ENCODE measurements around the gene FOXO3.
A peak's percentile ranks its signal among the peaks of the same experiment; 100 is the strongest.
"Not testable (repeated sequence)": the region's sequence is repeated elsewhere in the genome, so short reads cannot be mapped to it uniquely, and the experiment has no call there.

Gene FOXO3

DNA sequence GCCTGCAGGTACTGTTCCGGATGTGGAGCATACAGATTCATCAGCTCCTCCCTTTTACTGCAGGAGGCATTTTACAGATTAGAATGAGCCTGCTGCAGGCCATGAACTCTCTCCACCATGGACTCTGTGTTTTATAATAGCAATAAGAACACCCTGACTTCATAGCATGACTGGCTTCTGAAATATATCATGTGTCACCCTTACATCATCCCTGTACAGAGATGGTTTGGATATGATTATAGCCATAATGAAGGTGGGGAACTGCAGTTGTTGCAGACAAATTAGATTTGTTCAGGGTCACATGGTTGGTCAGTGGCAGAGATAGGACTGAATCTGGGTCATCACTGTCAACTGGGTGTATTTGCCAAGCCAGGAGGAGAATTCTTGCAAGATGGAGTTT lies 100.7 kb downstream of the FOXO3 start:
- no peak overlapping the region for H3K4me2 ChIP-seq (ENCODE audit: low read length, poor library complexity, severe bottlenecking)
- H2BK5ac ChIP-seq (ENCODE audit: low read depth, low read length, poor library complexity, severe bottlenecking) = no peak overlapping the region
- no peak overlapping the region for H3K18ac ChIP-seq (ENCODE audit: low read depth in 1 of 2, low read length in 2 of 2)
- H4K91ac ChIP-seq (ENCODE audit: low read length) = no peak overlapping the region
- no peak overlapping the region for H3K9ac ChIP-seq (ENCODE audit: low read length)
- no peak overlapping the region for H2AK5ac ChIP-seq (ENCODE audit: low read length, severe bottlenecking)
- peaks cover 13 to 20% of the 10 kb centered on the region in 2 experiments for H3K36me3 ChIP-seq (ENCODE audit: control insufficient read depth in 1 of 2, insufficient read depth in 2 of 2, low read depth in 1 of 2, low read length in 2 of 2)
- no peak overlapping the region for H3K23ac ChIP-seq (ENCODE audit: low read length in 2 of 2)
- no peak overlapping the region for H2BK12ac ChIP-seq (ENCODE audit: low read length in 2 of 2)
- no peak overlapping the region for H2BK15ac ChIP-seq (ENCODE audit: low read depth, poor library complexity, severe bottlenecking)
- H3K4ac ChIP-seq (ENCODE audit: low read depth in 1 of 2, low read length in 2 of 2) = no peak overlapping the region
- H3K27me3 ChIP-seq (ENCODE audit: control insufficient read depth in 1 of 2, insufficient read depth in 1 of 2, low read length in 2 of 2) = no peaks in the 10 kb centered on the region
- peaks cover 19% of the 10 kb centered on the region for H3K79me1 ChIP-seq (replicated peaks; ENCODE audit: low read length, poor library complexity, severe bottlenecking)
- WGBS = 76% methylated on average over 1 of the region's 1 CpG
- H2AFZ ChIP-seq (ENCODE audit: low read depth, low read length) = no peak overlapping the region
- peak; percentile 28 for DNase-seq
- no peak overlapping the region for H2BK120ac ChIP-seq (ENCODE audit: low read depth, low read length)
- H3K9me3 ChIP-seq (ENCODE audit: control insufficient read depth, low read length) = no peaks in the 10 kb centered on the region
- peaks cover 3% of the 10 kb centered on the region for H3K4me1 ChIP-seq (ENCODE audit: control insufficient read depth, insufficient read depth, low read depth, low read length)
- no peak overlapping the region for H3K4me3 ChIP-seq (ENCODE audit: insufficient read depth in 1 of 2, low read depth in 1 of 2, low read length in 2 of 2)
- H3K27ac ChIP-seq (ENCODE audit: low read length, poor library complexity, severe bottlenecking) = no peak overlapping the region
- no peak overlapping the region for H3K14ac ChIP-seq (ENCODE audit: low read length in 2 of 2)
- H4K8ac ChIP-seq (ENCODE audit: low read length) = no peak overlapping the region

DNA sequence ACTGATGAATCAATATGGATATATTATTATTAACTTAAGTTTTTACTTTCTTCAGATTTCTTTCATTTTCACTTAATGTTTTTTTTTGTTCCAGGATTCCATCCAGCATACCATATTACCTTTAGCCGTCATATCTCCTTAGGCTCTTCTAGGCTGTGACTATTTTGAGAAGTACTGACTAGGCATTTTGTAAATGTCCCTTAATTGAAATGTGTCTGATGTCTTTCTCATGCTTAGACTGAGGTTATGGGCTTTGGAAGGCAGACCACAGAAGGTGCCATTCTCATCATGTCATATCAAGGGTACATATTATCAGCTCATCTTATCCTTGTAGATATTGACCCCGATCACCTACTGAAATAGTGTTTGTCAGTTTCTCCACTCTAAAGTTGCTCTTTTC lies 101.3 kb downstream of the FOXO3 start:
- no peak for DNase-seq

DNA sequence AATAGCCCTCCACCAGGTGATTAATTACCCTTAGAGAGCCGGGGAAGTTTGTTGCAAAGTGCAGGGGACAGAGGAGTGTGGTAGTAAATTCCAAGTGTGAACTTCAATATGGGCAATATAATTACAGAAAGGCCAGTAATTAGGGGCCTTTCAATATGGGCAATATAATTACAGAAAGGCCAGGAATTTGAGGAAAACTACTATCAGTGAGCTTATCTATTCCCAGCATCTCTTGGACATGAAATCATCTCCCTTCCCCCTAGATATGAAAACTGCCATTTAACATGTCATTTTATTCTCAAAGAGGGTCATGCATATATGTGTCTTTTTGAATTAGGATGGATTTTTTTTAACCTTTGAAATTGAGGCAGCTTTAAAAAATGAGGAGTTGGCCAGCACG lies 102.0 kb downstream of the FOXO3 start:
- WGBS = 100% methylated on average over 1 of the region's 2 CpGs
- H3K18ac ChIP-seq (ENCODE audit: low read depth in 1 of 2, low read length in 2 of 2) = no peak overlapping the region
- H3K14ac ChIP-seq (ENCODE audit: low read length in 2 of 2) = no peak overlapping the region
- H3K4ac ChIP-seq (ENCODE audit: low read depth in 1 of 2, low read length in 2 of 2) = no peak overlapping the region
- no peak overlapping the region for H4K8ac ChIP-seq (ENCODE audit: low read length)
- no peak overlapping the region for H2BK5ac ChIP-seq (ENCODE audit: low read depth, low read length, poor library complexity, severe bottlenecking)
- peaks cover 13 to 26% of the 10 kb centered on the region in 2 experiments for H3K36me3 ChIP-seq (ENCODE audit: control insufficient read depth in 1 of 2, insufficient read depth in 2 of 2, low read depth in 1 of 2, low read length in 2 of 2)
- peaks cover 1% of the 10 kb centered on the region for H3K4me1 ChIP-seq (ENCODE audit: control insufficient read depth, insufficient read depth, low read depth, low read length)
- H3K23ac ChIP-seq (ENCODE audit: low read length in 2 of 2) = no peak overlapping the region
- no peak overlapping the region for H4K91ac ChIP-seq (ENCODE audit: low read length)
- no peak overlapping the region for H2AK5ac ChIP-seq (ENCODE audit: low read length, severe bottlenecking)
- H3K4me3 ChIP-seq (ENCODE audit: insufficient read depth in 1 of 2, low read depth in 1 of 2, low read length in 2 of 2) = no peak overlapping the region
- DNase-seq = no peak
- no peak overlapping the region for H2AFZ ChIP-seq (ENCODE audit: low read depth, low read length)
- no peaks in the 10 kb centered on the region for H3K9me3 ChIP-seq (ENCODE audit: control insufficient read depth, low read length)
- H3K79me1 ChIP-seq (replicated peaks; ENCODE audit: low read length, poor library complexity, severe bottlenecking) = peaks cover 24% of the 10 kb centered on the region
- no peak overlapping the region for H3K4me2 ChIP-seq (ENCODE audit: low read length, poor library complexity, severe bottlenecking)
- no peaks in the 10 kb centered on the region for H3K27me3 ChIP-seq (ENCODE audit: control insufficient read depth in 1 of 2, insufficient read depth in 1 of 2, low read length in 2 of 2)
- H3K9ac ChIP-seq (ENCODE audit: low read length) = no peak overlapping the region
- H2BK120ac ChIP-seq (ENCODE audit: low read depth, low read length) = no peak overlapping the region
- H3K27ac ChIP-seq (ENCODE audit: low read length, poor library complexity, severe bottlenecking) = no peak overlapping the region
- no peak overlapping the region for H2BK15ac ChIP-seq (ENCODE audit: low read depth, poor library complexity, severe bottlenecking)
- no peak overlapping the region for H2BK12ac ChIP-seq (ENCODE audit: low read length in 2 of 2)

More for the DNA sequence above, 101.3 kb downstream of the FOXO3 start:
- peaks cover 1% of the 10 kb centered on the region for H3K4me1 ChIP-seq (ENCODE audit: control insufficient read depth, insufficient read depth, low read depth, low read length)
- WGBS = 100% methylated on average over 1 of the region's 2 CpGs
- no peak overlapping the region for H2BK5ac ChIP-seq (ENCODE audit: low read depth, low read length, poor library complexity, severe bottlenecking)
- H2BK120ac ChIP-seq (ENCODE audit: low read depth, low read length) = no peak overlapping the region
- no peak overlapping the region for H2BK15ac ChIP-seq (ENCODE audit: low read depth, poor library complexity, severe bottlenecking)
- no peak overlapping the region for H3K23ac ChIP-seq (ENCODE audit: low read length in 2 of 2)
- no peak overlapping the region for H4K8ac ChIP-seq (ENCODE audit: low read length)
- no peak overlapping the region for H3K4me2 ChIP-seq (ENCODE audit: low read length, poor library complexity, severe bottlenecking)
- H3K27ac ChIP-seq (ENCODE audit: low read length, poor library complexity, severe bottlenecking) = no peak overlapping the region
- no peak overlapping the region for H3K4ac ChIP-seq (ENCODE audit: low read depth in 1 of 2, low read length in 2 of 2)
- no peak overlapping the region for H3K18ac ChIP-seq (ENCODE audit: low read depth in 1 of 2, low read length in 2 of 2)
- H3K4me3 ChIP-seq (ENCODE audit: insufficient read depth in 1 of 2, low read depth in 1 of 2, low read length in 2 of 2) = no peak overlapping the region
- H2AK5ac ChIP-seq (ENCODE audit: low read length, severe bottlenecking) = no peak overlapping the region
- no peak overlapping the region for H2AFZ ChIP-seq (ENCODE audit: low read depth, low read length)
- no peak overlapping the region for H2BK12ac ChIP-seq (ENCODE audit: low read length in 2 of 2)
- no peak overlapping the region for H3K9ac ChIP-seq (ENCODE audit: low read length)
- no peaks in the 10 kb centered on the region for H3K27me3 ChIP-seq (ENCODE audit: control insufficient read depth in 1 of 2, insufficient read depth in 1 of 2, low read length in 2 of 2)
- H4K91ac ChIP-seq (ENCODE audit: low read length) = no peak overlapping the region
- H3K14ac ChIP-seq (ENCODE audit: low read length in 2 of 2) = no peak overlapping the region
- peaks cover 24% of the 10 kb centered on the region for H3K79me1 ChIP-seq (replicated peaks; ENCODE audit: low read length, poor library complexity, severe bottlenecking)
- no peaks in the 10 kb centered on the region for H3K9me3 ChIP-seq (ENCODE audit: control insufficient read depth, low read length)
- H3K36me3 ChIP-seq (ENCODE audit: control insufficient read depth in 1 of 2, insufficient read depth in 2 of 2, low read depth in 1 of 2, low read length in 2 of 2) = peaks cover 13 to 24% of the 10 kb centered on the region in 2 experiments

DNA sequence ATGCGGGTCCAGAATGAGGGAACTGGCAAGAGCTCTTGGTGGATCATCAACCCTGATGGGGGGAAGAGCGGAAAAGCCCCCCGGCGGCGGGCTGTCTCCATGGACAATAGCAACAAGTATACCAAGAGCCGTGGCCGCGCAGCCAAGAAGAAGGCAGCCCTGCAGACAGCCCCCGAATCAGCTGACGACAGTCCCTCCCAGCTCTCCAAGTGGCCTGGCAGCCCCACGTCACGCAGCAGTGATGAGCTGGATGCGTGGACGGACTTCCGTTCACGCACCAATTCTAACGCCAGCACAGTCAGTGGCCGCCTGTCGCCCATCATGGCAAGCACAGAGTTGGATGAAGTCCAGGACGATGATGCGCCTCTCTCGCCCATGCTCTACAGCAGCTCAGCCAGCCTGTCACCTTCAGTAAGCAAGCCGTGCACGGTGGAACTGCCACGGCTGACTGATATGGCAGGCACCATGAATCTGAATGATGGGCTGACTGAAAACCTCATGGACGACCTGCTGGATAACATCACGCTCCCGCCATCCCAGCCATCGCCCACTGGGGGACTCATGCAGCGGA lies 102.9 kb downstream of the FOXO3 start:
- H2AFZ ChIP-seq (ENCODE audit: low read depth, low read length); H3K4ac ChIP-seq (ENCODE audit: low read depth in 1 of 2, low read length in 2 of 2); H3K27me3 ChIP-seq (ENCODE audit: control insufficient read depth in 1 of 2, insufficient read depth in 1 of 2, low read length in 2 of 2); H3K18ac ChIP-seq (ENCODE audit: low read depth in 1 of 2, low read length in 2 of 2); H3K23ac ChIP-seq (ENCODE audit: low read length in 2 of 2); H3K14ac ChIP-seq (ENCODE audit: low read length in 2 of 2); H2BK15ac ChIP-seq (ENCODE audit: low read depth, poor library complexity, severe bottlenecking); H3K4me3 ChIP-seq (ENCODE audit: insufficient read depth in 1 of 2, low read depth in 1 of 2, low read length in 2 of 2); H4K91ac ChIP-seq (ENCODE audit: low read length); H3K4me1 ChIP-seq (ENCODE audit: control insufficient read depth, insufficient read depth, low read depth, low read length); H2BK12ac ChIP-seq (ENCODE audit: low read length in 2 of 2); H2BK5ac ChIP-seq (ENCODE audit: low read depth, low read length, poor library complexity, severe bottlenecking); H2BK120ac ChIP-seq (ENCODE audit: low read depth, low read length); DNase-seq; H4K8ac ChIP-seq (ENCODE audit: low read length); H3K4me2 ChIP-seq (ENCODE audit: low read length, poor library complexity, severe bottlenecking); H3K27ac ChIP-seq (ENCODE audit: low read length, poor library complexity, severe bottlenecking); H3K9me3 ChIP-seq (ENCODE audit: control insufficient read depth, low read length); H2AK5ac ChIP-seq (ENCODE audit: low read length, severe bottlenecking); H3K9ac ChIP-seq (ENCODE audit: low read length): not testable (repeated sequence)
- WGBS = over 99% methylated on average over 24 of the region's 30 CpGs
- Histone ChIP-seq H3K79me1 (replicated peaks; ENCODE audit: low read length, poor library complexity, severe bottlenecking) (peaks cover 19% of the 10 kb centered on the region), H3K36me3 (ENCODE audit: control insufficient read depth in 1 of 2, insufficient read depth in 2 of 2, low read depth in 1 of 2, low read length in 2 of 2) (peaks cover 13 to 31% of the 10 kb centered on the region in 2 experiments)
